ENCODE measurements around the gene DOCK6.

GRCh38 chr19:11214387-11214786 lies 47.9 kb downstream of the DOCK6 start:
- no peak for TF ChIP-seq CTCF (conservative IDR thresholded peaks at IDR 0.05; ENCODE audit: low read length)
- TF ChIP-seq EZH2phosphoT487 (IDR thresholded peaks at IDR 0.05; ENCODE audit: borderline replicate concordance, low read depth, low read length), result no peak
